Spleen (tissue), 7 donors: ENCODE measurements around the gene RBM26.

Experiments
- POLR2A ChIP-seq, 3 donors: fragments of 450-650 bp; IDR thresholded peaks; one replicate each; pipeline ENCODE4 v1.5.1; 2017; ENCODE audit warnings: antibody characterized with exemption in 3 of 3, mild to moderate bottlenecking in 1 of 3
- POLR2AphosphoS5 ChIP-seq, 3 donors: sonication (generic); formaldehyde crosslinking; IDR thresholded peaks; one replicate each; pipeline ENCODE4 v1.5.1; 2017; ENCODE audit warnings: antibody characterized with exemption in 3 of 3
- TF ChIP-seq, protein P1 (sequence below), 11 experiments: fragments of 200-600 bp in 7 of 11; fragments of 450-650 bp in 4 of 11; sonication (generic) in 4 of 11; IDR thresholded peaks in 8 of 11; conservative IDR thresholded peaks in 3 of 11; 1 replicate in 7 of 11; 2 replicates in 4 of 11; pipeline versions ENCODE4 v1.4.0 to v1.8.0; 2016 to 2021; ENCODE audit warnings: antibody characterized with exemption in 11 of 11, inconsistent platforms in 4 of 11, mild to moderate bottlenecking in 1 of 11
- donor health status: DM: no; HTN: no; CAD: no; lungs with moderate emphysema.
- donor health status: DM: no; HTN: no; CAD: no.
- donor health status: DM: no; HTN: no; CAD: no.

DNA sequence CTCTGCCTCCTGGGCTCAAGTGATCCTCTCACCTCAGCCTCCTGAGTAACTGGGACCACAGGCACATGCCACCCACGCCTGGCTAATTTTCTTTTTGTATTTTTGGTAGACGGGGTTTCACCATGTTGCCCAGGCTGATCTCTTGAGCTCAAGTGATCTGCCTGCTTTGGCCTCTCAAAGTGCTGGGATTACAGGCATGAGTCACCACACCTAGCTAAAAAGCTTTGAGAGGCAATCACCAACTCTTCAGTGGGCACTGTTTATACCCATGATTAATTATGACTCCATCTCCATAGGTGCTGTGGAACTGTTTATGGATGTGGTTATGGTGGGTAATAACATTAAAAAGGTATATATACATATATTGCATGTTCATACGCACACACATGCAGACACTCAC lies 7.5 kb upstream of the RBM26 start:
- TF ChIP-seq, protein P1, sequence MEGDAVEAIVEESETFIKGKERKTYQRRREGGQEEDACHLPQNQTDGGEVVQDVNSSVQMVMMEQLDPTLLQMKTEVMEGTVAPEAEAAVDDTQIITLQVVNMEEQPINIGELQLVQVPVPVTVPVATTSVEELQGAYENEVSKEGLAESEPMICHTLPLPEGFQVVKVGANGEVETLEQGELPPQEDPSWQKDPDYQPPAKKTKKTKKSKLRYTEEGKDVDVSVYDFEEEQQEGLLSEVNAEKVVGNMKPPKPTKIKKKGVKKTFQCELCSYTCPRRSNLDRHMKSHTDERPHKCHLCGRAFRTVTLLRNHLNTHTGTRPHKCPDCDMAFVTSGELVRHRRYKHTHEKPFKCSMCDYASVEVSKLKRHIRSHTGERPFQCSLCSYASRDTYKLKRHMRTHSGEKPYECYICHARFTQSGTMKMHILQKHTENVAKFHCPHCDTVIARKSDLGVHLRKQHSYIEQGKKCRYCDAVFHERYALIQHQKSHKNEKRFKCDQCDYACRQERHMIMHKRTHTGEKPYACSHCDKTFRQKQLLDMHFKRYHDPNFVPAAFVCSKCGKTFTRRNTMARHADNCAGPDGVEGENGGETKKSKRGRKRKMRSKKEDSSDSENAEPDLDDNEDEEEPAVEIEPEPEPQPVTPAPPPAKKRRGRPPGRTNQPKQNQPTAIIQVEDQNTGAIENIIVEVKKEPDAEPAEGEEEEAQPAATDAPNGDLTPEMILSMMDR (IDR thresholded peaks at IDR 0.05 in 8 of 11, conservative IDR thresholded peaks at IDR 0.05 in 3 of 11): no peak
- no peak for TF ChIP-seq POLR2A (IDR thresholded peaks at IDR 0.05)
- no peak for TF ChIP-seq POLR2AphosphoS5 (IDR thresholded peaks at IDR 0.05)
